B cell (primary cell): Measurements from ENCODE around the gene MBIP.

Source experiments
- CTCF ChIP-seq: fragments of 200-600 bp; IDR thresholded peaks from one replicate; pipeline ENCODE4 v1.8.0; 2022; ENCODE audit warnings: antibody characterized with exemption, mild to moderate bottlenecking
- EZH2 ChIP-seq: IDR thresholded peaks from 2 replicates; pipeline ENCODE4 v1.6.1; 2012; ENCODE audit warnings: borderline replicate concordance, low read depth, mild to moderate bottlenecking, moderate library complexity, low read length; ENCODE audit not compliant: insufficient read depth, poor library complexity, severe bottlenecking

GRCh38 chr14:36325853-36326252, 5.4 kb upstream of the MBIP start:
- no peak for TF ChIP-seq CTCF
- TF ChIP-seq EZH2: no peak
